GM18907 (cell line): ENCODE measurements around the gene TMEM107.

ENCODE experiments used
- ATAC-seq: cut with Tn5 transposase; IDR thresholded peaks from one replicate; pipeline ENCODE4 v1.9.1; 2021; ENCODE audit warnings: mild to moderate bottlenecking, moderate library complexity; ENCODE audit not compliant: unreplicated experiment

TMEM107 gene

DNA sequence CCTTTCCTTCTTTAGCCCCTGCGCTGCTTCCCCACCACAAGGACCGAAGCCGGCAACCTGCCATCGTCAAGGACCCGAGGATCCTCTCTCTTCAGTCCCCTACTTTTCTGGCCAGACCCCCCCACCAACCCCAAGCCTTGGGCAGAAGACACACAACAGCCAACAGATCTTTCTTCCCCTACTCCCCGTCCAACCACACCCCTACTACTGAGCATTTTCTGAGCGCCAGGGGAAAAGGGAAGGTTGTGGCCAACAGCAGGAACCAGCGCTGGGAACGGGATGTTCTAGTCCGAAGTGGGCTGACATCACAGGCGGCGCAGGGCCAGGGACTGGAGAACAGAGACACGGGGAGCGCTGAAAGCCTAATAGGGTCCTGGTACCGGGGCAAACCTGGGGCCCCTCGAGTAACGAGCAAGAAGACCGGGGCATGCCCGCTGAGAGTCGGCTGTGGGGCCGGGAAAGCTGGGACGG, 24.5 kb downstream of the TMEM107 start:
- ATAC-seq, result no peak

DNA sequence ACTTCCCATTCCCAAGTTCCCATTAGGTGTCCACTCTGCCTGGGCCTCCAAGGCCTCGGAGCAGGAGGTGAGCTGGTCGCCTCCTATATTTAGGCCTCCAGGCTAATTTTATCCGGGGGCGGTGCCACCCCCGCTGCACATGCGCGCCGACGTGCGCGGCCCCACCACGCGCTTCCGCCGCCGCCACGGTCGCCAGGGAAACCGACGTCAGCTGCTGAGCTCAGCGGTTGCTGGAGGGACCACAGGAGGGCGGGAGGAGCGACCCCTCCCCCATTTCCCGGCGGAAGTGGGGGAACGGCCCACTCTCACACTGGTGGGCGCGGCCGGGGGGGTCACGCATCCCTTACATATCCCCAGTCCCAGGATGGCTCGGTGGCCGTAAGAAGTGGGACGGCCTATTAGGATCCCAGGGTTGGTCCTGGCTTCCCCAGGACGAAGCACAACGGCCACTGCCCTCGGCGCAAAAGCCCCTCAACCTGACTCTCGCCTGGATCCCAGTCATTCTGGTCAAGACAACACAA, 25.0 kb downstream of the TMEM107 start:
- ATAC-seq, result peak; percentile 52

DNA sequence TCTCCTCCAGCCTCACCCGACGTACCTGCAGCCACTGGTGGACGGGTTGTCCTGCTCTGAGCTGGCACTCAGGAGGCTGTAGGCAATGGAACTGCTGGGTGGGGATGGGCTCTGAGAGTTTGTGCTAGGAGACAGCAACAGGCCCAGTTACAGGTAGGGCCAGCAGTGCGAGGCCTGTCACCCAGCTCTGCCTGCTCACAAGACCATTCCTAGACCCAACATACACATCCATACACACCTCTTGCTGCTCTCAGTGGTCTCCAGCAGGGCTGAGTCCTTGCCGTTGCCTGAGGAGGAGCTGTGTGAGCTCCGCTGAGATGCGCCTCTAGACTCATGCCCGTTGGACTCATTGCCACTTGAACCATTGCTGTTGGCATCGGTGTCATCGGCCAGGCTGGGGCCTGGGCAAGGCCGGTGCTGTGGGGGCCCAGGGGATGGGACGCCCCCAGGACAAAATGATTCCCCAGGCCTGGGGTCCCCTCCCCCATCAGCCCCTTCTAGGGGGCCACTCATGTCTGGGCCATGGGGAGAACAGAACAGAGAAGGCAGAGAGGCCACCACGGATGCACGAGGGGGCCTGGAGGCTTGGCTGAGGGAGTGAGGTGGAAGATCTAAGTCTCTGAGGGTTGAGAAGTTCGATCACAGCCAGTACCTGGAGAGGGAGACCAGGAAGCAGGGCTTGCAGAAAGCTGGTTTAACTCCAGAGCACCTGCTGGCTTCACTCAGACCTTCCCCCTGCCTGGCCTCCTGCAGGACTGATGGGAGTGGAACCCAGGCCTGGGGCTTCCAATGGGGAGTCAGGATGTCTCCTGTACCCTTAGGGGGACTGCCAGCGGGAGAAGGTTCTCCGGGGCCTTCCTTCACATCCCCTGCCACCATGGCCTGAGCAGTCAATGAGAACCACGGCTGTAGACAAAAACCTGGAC, 25.7 kb downstream of the TMEM107 start:
- no peak for ATAC-seq

DNA sequence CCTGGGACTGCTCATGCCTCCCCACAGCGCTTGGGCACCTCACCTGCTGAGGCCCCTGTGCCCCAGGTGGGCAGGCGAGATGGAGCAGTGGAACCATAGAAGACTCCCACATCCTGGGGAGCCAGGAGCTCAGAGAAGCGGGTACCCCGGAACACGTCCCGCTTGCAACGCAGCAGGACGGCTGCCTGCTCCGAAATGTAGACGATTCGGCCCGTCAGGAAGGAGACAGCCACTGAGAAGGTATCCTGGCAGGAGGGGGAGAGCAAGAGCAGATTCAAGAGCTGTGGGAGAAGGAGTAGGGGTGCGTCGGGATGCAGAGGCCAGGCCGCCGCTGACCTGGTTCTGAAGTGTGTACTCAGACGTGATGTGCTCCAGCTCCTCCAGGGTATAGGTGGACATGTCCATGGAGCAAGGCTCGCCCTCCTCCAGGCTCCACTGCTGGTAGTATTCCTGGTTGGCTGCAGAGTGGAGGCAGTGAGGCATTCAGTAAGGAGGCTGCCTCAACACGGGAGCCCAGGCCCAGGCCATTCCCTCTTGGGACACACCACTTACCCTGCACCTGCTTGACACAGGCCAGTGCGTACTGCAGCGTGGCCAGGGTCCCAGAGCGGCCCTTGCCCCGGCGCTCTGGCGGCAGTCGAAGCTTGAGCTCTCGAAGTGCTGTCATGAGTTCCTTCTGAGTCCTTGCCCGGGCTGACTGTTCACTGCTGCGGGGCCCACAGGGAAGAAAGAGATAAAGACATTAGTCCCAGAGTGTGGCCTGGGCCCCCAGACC, 26.6 kb downstream of the TMEM107 start:
- ATAC-seq, result no peak

DNA sequence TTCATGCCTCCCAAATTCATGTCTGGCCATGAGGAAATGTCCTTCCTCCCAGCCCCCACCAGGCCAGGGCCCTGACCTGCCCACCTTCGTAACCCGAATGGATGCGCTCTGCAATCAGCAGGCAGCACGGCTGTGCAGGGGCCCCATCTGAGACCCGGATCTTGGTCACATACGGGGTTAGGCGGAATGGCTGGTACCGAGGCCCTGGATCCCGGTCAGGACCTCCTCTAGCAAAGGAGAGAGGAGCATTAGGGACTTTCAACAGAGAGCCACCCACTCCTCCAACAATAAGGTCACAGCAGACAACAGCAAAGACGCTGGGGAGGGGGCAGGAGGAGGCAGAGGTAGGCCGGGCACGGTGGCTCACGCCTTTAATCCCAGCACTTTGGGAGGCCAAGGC, 27.6 kb downstream of the TMEM107 start:
- no peak for ATAC-seq

DNA sequence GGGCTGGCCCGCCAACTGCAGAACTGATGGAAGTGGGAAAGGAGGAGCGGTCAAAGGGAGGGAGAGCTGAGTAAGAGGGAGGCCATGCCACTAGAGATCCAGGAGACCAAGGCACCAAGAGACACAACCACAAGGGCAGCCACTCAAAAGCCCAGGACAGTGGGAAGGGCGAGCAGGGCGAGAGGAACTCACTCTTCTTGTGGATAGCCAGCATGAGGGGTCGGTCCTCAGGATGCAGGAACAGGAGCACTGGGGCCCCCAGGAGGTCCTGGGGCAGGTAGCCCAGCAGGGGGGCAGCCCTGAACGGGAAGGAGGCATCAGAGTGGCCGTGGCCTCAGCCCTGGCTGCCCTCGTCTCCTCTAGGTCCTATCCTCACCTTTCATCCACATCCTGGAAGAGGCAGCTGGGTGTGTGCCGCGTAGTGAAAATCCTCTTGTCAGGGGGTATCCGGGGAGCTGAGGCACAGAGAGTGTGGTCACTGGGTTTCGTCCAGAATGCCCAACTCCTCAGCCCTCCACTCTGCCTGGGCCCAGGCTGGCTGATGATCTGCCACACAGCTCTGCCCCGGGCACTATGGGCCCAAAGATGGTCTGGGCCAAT, 28.3 kb downstream of the TMEM107 start:
- no peak for ATAC-seq

DNA sequence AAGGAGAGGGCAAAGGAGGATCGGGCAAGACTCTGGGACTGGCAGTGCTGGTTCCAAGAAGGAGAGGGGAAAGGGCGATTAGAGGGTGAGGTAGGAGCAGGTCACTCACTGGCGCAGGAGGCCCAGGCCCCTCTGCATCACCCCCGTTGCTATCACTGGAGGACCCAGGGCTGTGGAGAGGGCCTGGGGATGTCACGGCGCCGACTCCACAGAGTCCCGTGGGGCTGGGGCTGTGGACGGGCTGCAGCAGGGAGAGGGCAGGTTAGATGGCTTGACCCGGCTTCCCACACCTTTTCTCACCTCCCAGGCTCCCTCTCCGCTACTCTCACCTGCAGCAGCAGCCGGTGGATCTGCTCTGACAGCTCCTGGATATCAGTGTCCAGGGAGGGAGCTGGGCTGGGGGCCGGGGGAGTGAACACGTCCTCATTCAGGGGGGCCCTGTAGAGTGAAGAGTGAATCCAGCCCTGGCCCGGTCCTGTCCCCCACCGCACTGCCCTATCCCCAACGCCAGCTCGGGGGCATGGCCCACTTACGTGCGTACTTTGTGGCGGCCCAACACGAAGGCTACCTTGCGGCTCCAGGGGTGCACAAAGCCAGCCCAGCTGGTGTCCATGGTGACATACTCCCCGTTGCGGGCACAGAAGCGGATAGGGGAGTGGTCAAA, 28.9 kb downstream of the TMEM107 start:
- no peak for ATAC-seq

DNA sequence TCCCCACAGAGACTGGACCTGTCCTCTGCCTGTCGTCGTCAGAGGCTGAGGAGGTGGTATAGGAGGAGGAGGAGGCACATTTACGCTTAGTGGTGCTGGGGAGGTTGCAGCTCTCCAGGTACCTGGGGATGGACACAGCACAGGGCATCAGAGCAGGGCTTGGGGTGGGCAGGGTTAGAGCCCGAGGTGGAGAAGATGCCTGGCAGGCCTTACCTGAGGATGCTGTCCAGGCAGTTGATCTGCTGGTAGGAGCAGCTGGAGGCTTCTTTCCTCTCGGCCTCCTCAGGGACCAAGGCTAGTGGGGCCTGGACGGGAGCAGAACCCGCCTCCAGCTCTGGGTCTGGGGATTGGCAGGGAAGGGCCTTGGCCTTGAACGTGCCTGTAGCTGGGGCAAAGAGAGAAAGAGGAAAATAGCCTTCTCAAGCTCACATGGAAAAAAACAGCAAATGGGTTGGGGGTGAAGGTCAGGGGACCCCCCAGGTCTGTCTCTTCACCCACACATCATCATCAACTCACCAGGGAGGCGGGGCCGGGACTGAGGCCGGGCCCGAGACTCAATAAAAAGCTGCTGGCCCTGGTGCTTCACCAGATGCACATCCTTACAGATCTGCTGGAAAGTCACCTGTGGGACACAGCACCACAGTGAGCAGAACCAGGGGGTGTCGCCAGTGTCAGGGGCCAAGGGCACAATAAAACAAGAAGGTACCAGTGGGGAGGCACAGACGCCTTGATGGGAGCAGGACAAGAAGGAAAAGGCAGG, 29.6 kb downstream of the TMEM107 start:
- no peak for ATAC-seq

DNA sequence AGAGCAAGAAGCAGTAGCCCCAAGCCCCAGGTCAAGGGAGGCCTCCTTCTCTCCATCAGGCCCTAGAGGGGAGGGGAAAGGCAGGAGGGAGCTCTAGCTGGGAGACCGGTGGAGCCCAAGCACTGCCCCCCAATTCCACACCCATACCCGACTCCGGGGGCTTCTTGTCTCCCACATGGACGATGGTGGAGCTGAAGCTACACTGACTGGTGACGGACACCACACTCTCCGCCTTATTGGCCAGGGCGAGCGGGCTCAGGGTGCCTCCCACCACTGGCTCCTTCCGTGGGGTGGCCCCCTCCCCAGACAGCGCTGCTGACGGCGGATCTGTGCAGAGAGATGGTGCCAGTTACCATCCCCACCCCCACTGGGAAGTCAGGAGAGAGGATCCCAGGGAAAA, 30.4 kb downstream of the TMEM107 start:
- no peak for ATAC-seq

DNA sequence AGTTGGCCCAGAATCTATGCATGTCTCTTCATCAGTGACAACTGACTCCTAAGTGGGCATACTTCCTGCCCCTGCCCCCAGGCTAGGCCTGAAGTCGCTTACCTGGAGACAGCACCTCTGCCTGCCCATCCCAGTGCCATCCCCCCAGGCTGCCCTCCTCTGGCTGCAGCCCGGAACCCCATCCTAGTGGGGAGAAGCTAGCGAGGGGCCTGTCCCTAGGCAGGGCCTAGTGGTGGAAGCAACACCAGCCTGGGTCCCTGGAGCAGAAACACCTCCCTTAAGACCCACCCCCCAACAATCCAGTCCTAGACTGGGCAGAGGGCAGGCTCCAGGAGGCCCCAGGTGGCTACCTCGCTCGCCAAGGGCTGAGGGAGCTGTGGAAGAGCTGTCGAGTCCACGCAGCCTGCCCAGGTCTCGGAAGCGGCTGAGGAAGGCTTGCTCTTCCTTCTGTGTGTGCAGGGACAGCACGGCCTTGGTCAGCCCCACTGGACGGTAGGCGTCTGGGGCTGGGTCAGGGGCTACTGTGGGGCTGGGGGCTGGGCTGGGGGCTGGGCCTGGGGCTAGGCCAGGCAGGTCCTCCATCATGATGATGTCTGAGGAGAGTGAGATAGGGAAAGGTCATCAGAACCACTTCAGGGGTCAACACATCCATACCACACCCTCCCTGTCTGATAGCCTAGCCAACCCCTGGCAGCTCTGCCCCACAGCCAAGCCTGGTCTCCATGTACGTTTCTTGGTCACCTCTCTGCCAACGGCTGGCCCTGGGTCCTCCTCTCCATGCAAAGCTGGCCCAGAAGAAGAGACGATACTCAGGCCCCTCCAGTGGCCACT, 31.6 kb downstream of the TMEM107 start:
- no peak for ATAC-seq

DNA sequence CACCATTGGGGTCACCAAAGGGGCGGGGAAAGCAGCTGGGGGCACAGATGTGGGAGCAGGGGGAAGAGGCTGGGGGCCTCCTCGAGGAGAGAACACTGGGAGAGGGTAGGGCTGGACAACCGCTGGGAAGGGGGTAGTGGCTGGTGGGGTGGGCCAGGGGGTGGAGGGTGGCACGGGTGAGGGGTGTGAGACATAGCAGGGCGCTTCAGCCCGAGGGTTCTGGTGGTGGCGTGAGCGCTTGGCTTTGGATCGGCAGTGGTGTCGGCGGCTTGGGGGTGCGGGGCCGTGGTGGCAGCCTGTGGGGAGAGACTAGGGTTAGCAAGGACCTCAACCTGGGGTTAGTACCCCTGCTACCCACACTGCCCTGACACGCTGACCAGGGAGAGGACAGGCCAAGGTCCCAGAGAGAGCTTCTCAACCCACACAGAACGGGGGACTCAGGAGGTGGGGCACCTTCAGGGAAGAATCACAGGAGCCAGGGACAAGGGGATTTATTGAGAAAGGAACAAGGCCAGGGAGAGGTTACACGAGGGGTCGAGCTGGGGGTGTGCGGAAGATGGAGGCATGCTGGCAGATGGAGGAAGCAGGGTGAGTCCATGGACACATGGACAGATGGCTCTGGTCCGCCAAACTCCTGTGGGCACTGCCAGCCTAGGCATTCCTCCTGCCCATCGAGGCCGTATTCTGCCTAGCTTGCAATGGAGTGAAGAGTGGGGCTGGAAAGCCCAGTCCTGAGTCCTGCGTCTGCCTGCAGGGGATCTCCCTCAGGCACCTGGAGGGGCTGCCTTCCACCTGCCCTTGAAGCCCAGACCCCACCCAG, 32.4 kb downstream of the TMEM107 start:
- ATAC-seq, result no peak

DNA sequence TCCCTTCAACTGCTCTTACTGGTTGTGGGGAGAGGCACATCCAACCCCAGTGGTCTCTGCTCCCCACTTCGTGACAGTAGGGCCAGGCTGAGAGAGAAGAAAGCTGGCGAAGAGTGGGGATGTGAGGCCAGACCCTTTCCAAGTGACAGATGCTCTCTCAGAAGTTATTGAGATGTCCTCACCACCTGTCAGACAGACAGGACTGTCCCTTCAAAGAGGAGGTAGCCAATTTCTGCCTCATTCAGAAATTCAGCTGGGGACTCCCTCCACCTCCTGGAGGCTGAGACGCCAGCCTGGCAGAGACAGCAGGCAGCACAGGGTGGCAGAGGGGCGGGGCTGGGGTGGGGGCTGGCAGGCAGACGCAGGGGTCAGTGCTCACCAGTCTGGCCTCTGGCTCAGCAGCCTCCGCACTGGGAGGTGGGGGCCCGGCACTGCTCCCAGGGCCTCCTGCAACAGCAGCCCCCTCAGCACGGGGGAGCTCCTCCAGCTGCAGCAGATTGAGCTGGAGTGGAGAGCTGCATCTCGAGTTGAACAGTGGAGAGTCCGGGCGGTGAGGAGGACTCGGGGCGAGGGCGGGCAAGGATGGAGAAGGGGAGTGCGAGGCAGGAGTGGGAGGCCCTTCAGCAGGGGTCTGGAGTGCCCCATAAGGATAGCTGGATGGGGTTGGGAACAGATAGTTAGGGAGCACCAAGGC, 33.1 kb downstream of the TMEM107 start:
- ATAC-seq, result no peak

DNA sequence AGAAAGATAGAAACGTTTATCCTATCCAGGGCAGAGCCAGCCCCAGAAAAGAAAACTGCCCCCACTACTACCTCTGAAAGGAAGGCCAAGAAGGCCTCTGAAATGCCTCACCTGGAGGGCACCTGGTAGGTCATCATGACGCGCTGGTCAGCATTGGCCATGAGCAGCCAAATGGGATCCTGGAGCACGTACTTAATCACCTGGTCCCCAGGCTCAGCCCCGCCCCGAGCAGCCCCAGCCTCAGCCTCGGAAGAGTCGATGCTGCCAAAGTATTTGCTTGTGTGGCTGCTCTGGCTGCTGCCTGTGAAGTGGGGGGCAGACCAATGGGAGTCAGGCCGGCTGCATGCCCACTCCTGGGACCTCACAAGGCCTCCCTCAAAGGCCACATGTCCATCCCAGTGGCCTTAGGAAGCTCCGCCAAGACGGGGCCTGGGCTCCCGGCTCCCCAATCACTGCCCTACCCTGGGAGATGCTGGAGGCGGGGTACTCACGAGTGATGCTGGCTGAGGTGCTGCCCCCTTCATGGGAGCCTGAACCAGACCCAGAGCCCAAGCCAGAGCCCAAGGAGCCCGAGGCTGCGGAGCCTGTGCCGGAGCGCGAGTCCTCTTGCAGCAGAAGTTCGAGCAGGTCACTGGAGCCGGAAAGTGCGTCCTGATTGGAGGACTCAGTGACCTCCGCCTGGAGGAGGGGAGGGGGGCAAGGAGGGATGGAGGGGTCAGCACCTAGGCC, 33.9 kb downstream of the TMEM107 start:
- no peak for ATAC-seq

DNA sequence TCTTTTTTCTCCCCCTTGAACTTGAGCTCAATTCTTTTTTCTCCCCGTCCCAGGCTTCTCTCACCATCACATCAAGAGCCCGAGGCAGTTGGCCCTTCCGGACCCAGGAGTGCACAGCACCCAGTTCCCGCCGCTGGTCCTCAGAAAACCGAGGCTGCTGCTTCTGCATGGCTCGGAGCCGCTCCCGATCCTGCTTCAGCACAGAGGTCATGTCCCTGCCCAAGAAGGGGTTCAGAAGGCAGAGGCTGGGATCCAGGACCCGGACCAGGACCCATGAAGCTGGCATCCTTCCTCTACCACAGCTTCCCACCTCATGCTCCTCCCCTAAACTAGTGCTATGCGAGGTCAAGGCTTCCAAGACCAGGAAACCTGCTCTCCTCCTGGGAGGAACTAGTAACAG, 34.4 kb downstream of the TMEM107 start:
- ATAC-seq, result no peak

DNA sequence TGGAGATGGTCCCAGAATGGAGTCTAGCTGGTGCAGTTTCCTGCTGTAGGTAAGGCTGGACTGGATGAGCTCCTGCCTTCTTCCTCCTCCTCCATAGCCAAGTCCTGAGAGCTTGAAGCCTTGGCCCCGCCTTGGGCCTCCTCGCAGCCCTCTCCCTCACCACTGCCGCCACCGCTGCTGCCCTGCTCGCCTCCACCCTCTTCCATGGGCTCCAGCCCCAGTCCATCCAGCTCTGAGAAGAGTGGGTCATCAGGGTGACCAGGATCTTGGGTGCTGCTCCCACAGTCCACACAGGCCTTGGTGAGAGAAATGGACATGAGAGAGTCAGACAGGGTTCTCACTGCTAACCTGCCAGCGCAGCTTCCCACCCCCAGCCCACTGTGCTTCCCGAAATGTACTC, 35.1 kb downstream of the TMEM107 start:
- ATAC-seq, result no peak

DNA sequence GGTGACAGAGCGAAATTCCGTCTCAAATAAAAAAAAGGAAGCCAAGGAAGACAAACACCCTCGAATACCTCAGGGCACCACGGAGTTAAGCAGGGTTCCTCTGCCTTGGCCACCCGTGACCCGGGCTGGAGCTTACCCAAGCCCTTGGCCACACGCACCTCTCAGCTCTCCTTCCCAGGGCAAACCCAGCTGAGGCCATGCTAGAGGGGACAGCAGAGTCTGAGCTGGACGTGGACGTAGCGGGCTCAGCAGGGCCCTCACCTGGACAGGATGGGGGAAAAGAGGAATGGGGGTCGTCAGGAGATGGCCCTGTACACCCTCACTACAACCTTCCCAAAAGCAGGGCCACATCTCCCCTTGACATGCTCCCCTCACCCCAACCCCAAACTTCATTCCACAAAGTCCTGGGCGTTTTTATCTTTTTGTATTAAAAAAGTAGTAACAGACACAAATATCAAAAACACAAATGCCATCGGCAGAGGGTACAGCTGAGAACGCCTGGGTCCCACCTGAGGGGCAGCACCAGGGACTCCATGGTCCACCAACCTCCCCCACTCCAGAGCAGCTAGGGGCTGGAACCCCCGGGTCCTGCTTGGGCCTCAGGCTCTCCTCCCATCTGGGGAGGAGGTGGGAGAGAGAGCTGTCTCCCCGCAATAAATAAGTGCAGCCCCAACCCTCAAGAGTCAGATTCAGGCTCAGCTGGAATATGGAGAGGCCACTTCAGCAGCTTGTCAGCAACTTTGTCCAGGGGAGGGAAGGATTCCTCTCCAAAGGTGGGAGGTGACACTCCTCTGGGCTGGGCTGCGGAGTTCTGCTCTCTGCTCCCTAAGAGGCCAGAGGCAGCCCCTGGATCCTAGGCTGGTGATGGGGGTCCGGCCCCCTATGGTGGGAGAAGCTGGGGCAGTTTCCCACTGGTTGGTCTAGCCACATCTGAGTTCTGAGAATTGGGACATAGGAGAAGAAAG, 35.8 kb downstream of the TMEM107 start:
- ATAC-seq, result no peak
